Measurements from ENCODE around the gene OSBPL9. TPM values are rescaled to one million over a fixed set of nuclear protein-coding genes. Genes with fewer than 3 reads are reported as not detected.

OSBPL9 gene
- total and polyA plus RNA-seq, 4 donors, result 42.8 to 121 (median 78.8) TPM

DNA sequence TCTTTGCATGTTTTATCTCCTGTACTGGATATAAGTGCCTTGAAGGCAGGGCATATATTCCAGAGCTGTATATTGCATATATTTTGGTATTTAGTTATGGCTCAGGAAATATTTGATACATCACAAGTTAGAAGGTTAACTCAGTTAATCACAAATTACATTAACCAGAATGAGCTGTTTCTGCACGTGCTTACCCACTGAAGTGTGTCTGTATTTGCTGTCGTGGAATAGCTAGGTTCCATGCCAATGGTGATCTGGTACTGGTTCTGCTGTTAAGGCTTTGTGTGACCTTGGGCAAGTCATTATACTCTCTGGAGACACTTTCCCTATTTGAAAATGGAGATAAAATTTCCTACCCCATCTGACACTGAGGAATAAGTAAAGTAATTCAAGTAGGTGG lies 50.7 kb downstream of the OSBPL9 start:
- H3K4me3 ChIP-seq (ENCODE audit: low read length in 2 of 2), result no peak overlapping the region
- peaks cover 8 to 16% of the 10 kb centered on the region in 2 donors for H3K4me1 ChIP-seq (ENCODE audit: control insufficient read depth in 1 of 2, insufficient read depth in 2 of 2, low read length in 2 of 2)
- ATAC-seq (ENCODE audit: low FRiP score), result no peak
- H3K27me3 ChIP-seq (ENCODE audit: control insufficient read depth in 1 of 2, insufficient read depth in 2 of 2, low read length in 1 of 2), result no peaks in the 10 kb centered on the region
- no peak overlapping the region for H3K27ac ChIP-seq (ENCODE audit: low read depth in 1 of 2, low read length in 2 of 2)
- no peak for DNase-seq
- WGBS, 2 donors, result 97% methylated on average over 2 of the region's 2 CpGs
- no peaks in the 10 kb centered on the region for H3K36me3 ChIP-seq (ENCODE audit: control insufficient read depth in 1 of 2, insufficient read depth in 2 of 2, low read length in 1 of 2)
- H3K9me3 ChIP-seq (ENCODE audit: control insufficient read depth, low read length), result no peaks in the 10 kb centered on the region
- intact Hi-C loops (cut with DNase I), result no loop called here

DNA sequence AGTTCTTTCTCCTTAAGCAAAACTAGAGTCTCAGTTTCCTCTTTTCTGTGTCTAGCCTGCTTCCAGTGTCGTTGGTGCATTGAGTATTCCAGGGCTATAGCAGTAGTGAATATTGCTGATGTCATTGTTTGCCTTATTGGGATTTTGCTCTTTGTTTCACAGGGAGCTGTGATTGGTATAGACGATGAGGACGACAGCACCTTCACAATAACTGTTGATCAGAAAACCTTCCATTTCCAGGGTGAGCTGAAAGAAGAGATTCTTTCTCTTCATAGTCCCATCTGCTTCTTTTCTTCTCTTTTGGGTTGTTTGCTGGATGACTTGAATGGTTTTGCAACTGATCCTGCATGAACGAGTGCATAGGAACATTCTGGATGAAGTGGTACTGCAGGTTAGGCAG lies 52.4 kb downstream of the OSBPL9 start:
- H3K27ac ChIP-seq (ENCODE audit: low read depth in 1 of 2, low read length in 2 of 2), result peak overlapping the region in 1 of 2 donors; percentile 6
- peaks cover 6 to 18% of the 10 kb centered on the region in 2 donors for H3K4me1 ChIP-seq (ENCODE audit: control insufficient read depth in 1 of 2, insufficient read depth in 2 of 2, low read length in 2 of 2)
- no peaks in the 10 kb centered on the region for H3K9me3 ChIP-seq (ENCODE audit: control insufficient read depth, low read length)
- DNase-seq (no peak), ATAC-seq (ENCODE audit: low FRiP score) (no peak)
- H3K4me3 ChIP-seq (ENCODE audit: low read length in 2 of 2), result no peak overlapping the region
- no peaks in the 10 kb centered on the region for H3K27me3 ChIP-seq (ENCODE audit: control insufficient read depth in 1 of 2, insufficient read depth in 2 of 2, low read length in 1 of 2)
- intact Hi-C loops (cut with DNase I), result no loop called here
- 41 to 45% methylated on average over 4 of the region's 4 CpGs for WGBS, 2 donors
- H3K36me3 ChIP-seq (ENCODE audit: control insufficient read depth in 1 of 2, insufficient read depth in 2 of 2, low read length in 1 of 2), result peaks cover 0 to 3% of the 10 kb centered on the region in 2 donors

GRCh38 chr1:51669816-51670215 lies 52.9 kb downstream of the OSBPL9 start:
- H3K27ac ChIP-seq (ENCODE audit: low read depth in 1 of 2, low read length in 2 of 2), result peak overlapping the region in 1 of 2 donors; percentile 6
- H3K4me3 ChIP-seq (ENCODE audit: low read length in 2 of 2), result no peak overlapping the region
- intact Hi-C loops (cut with DNase I), result no loop called here
- no peaks in the 10 kb centered on the region for H3K27me3 ChIP-seq (ENCODE audit: control insufficient read depth in 1 of 2, insufficient read depth in 2 of 2, low read length in 1 of 2)
- H3K36me3 ChIP-seq (ENCODE audit: control insufficient read depth in 1 of 2, insufficient read depth in 2 of 2, low read length in 1 of 2), result peaks cover 0 to 3% of the 10 kb centered on the region in 2 donors
- 53 to 56% methylated on average over 2 of the region's 2 CpGs for WGBS, 2 donors
- no peak for DNase-seq
- H3K9me3 ChIP-seq (ENCODE audit: control insufficient read depth, low read length), result no peaks in the 10 kb centered on the region
- ATAC-seq (ENCODE audit: low FRiP score), result no peak
- peaks cover 6 to 18% of the 10 kb centered on the region in 2 donors for H3K4me1 ChIP-seq (ENCODE audit: control insufficient read depth in 1 of 2, insufficient read depth in 2 of 2, low read length in 2 of 2)

DNA sequence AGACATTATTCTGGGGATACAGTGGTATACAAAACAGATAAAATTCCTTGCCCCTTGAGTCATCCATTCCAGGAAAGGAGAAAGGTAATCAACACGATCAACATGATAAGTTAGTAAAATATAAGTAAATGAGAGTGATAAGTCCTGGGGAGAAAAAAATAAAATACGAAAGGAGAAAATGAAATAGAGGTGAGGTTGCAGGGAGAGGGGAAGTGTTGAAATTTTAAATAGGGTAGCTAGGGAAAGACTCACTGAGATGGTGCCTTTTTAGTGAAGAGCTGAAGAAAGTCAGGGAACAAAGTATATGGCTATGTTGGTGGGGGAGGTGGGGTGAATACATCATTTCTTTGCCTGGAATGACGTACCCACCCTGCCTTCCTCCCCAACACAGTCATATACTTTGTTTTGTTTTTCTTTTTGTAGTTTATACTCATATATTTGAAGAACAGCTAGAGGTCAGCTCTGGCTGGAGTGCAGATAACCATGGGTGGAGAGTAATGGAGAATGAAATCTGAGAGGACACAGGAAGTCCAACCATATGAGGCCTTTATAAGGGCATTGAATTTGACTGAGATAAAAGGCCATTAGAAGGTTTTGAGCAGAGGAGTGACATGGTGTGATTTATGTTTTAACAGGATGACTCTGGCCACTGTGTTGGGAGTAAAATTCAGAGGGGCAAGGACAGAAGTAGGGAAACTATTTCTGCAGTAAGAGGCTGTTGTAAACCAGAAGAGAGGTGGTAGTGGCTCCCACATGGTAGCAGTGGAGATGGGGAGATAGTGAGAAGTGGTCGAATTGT lies 54.8 kb downstream of the OSBPL9 start:
- intact Hi-C loops (cut with DNase I), result no loop called here
- 56 to 59% methylated on average over 4 of the region's 4 CpGs for WGBS, 2 donors

DNA sequence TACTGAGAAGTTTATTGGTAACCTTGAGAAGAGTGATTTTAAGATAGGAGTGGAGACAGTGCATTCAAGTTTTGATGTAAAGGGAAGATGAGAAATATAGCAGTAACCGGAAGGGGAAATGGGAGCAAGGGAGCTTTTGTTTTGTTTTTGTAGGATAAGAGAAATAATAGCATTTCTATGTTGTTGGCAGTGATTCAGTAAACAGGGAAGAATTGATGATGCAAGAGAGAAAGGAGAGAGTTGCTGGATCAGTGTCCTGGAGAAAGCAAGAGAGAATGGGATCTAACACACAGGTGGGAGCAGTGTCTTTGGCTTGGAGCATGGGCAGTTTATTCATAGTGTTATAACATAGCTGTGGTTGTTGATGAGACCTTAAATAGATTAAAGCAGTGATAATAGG lies 56.4 kb downstream of the OSBPL9 start:
- peaks cover 2 to 13% of the 10 kb centered on the region in 2 donors for H3K4me1 ChIP-seq (ENCODE audit: control insufficient read depth in 1 of 2, insufficient read depth in 2 of 2, low read length in 2 of 2)
- intact Hi-C loops (cut with DNase I), result no loop called here
- no peak for DNase-seq
- H3K9me3 ChIP-seq (ENCODE audit: control insufficient read depth, low read length), result no peaks in the 10 kb centered on the region
- ATAC-seq (ENCODE audit: low FRiP score), result no peak
- peaks cover 0 to 3% of the 10 kb centered on the region in 2 donors for H3K36me3 ChIP-seq (ENCODE audit: control insufficient read depth in 1 of 2, insufficient read depth in 2 of 2, low read length in 1 of 2)
- H3K4me3 ChIP-seq (ENCODE audit: low read length in 2 of 2), result no peak overlapping the region
- 96 to 100% methylated on average over 1 of the region's 1 CpG for WGBS, 2 donors
- no peak overlapping the region for H3K27ac ChIP-seq (ENCODE audit: low read depth in 1 of 2, low read length in 2 of 2)
- no peaks in the 10 kb centered on the region for H3K27me3 ChIP-seq (ENCODE audit: control insufficient read depth in 1 of 2, insufficient read depth in 2 of 2, low read length in 1 of 2)

More for the DNA sequence above, 54.8 kb downstream of the OSBPL9 start:
- H3K4me3 ChIP-seq (ENCODE audit: low read length in 2 of 2), result no peak overlapping the region
- ATAC-seq (ENCODE audit: low FRiP score) (no peak), DNase-seq (no peak)
- H3K9me3 ChIP-seq (ENCODE audit: control insufficient read depth, low read length), result no peaks in the 10 kb centered on the region
- peaks cover 0 to 3% of the 10 kb centered on the region in 2 donors for H3K36me3 ChIP-seq (ENCODE audit: control insufficient read depth in 1 of 2, insufficient read depth in 2 of 2, low read length in 1 of 2)
- H3K27me3 ChIP-seq (ENCODE audit: control insufficient read depth in 1 of 2, insufficient read depth in 2 of 2, low read length in 1 of 2), result no peaks in the 10 kb centered on the region
- no peak overlapping the region for H3K27ac ChIP-seq (ENCODE audit: low read depth in 1 of 2, low read length in 2 of 2)
- peaks cover 5 to 18% of the 10 kb centered on the region in 2 donors for H3K4me1 ChIP-seq (ENCODE audit: control insufficient read depth in 1 of 2, insufficient read depth in 2 of 2, low read length in 2 of 2)

DNA sequence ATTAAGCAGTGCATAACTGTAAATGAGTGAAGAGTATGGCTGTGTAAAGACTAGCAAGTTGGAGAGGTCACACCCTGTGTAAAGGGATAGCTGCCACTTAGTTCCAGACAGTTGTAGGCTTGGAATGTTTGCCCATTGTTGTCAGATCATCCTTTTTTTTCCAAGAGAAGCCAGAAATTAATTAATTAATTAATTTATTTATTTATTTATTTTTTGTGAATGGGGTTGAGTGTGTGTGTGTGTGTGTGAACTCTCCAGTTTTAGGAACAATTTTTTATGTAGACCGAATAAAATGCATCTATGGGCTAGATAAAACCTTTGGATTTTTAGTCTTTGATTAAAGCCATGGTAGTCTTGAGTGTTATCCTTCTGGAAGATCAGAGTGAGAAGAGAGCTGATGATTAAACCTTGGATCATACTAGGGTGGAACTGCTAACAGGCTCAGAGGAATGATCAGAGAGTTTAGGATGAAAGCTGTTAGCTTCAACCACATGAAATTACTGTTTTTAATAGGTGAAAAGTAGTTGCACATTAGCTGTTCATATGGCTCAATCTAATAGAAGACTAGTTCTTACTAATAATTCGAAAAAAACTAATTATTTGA lies 58.4 kb downstream of the OSBPL9 start:
- Histone ChIP-seq H3K9me3 (ENCODE audit: control insufficient read depth, low read length) (no peaks in the 10 kb centered on the region), H3K36me3 (ENCODE audit: control insufficient read depth in 1 of 2, insufficient read depth in 2 of 2, low read length in 1 of 2) (peaks cover 0 to 3% of the 10 kb centered on the region in 2 donors), H3K27me3 (ENCODE audit: control insufficient read depth in 1 of 2, insufficient read depth in 2 of 2, low read length in 1 of 2) (no peaks in the 10 kb centered on the region), H3K27ac (ENCODE audit: low read depth in 1 of 2, low read length in 2 of 2) (peak overlapping the region in 1 of 2 donors; percentile 10), H3K4me1 (ENCODE audit: control insufficient read depth in 1 of 2, insufficient read depth in 2 of 2, low read length in 2 of 2) (peaks cover 2 to 9% of the 10 kb centered on the region in 2 donors), H3K4me3 (ENCODE audit: low read length in 2 of 2) (no peak overlapping the region)
- DNase-seq, result no peak
- no peak for ATAC-seq (ENCODE audit: low FRiP score)
- intact Hi-C loops (cut with DNase I), result no loop called here
- 95 to 98% methylated on average over 2 of the region's 2 CpGs for WGBS, 2 donors

GRCh38 chr1:51679435-51679834 lies 62.5 kb downstream of the OSBPL9 start:
- H3K27ac ChIP-seq (ENCODE audit: low read depth in 1 of 2, low read length in 2 of 2), result no peak overlapping the region
- ATAC-seq (ENCODE audit: low FRiP score) (no peak), DNase-seq (no peak)
- peaks cover 0 to 2% of the 10 kb centered on the region in 2 donors for H3K4me1 ChIP-seq (ENCODE audit: control insufficient read depth in 1 of 2, insufficient read depth in 2 of 2, low read length in 2 of 2)
- no peaks in the 10 kb centered on the region for H3K36me3 ChIP-seq (ENCODE audit: control insufficient read depth in 1 of 2, insufficient read depth in 2 of 2, low read length in 1 of 2)
- H3K27me3 ChIP-seq (ENCODE audit: control insufficient read depth in 1 of 2, insufficient read depth in 2 of 2, low read length in 1 of 2), result no peaks in the 10 kb centered on the region
- H3K4me3 ChIP-seq (ENCODE audit: low read length in 2 of 2), result no peak overlapping the region
- intact Hi-C loops (cut with DNase I), result no loop called here
- H3K9me3 ChIP-seq (ENCODE audit: control insufficient read depth, low read length), result no peaks in the 10 kb centered on the region

GRCh38 chr1:51684776-51685175 lies 67.9 kb downstream of the OSBPL9 start:
- Histone ChIP-seq H3K4me3 (ENCODE audit: low read length in 2 of 2) (no peak overlapping the region), H3K4me1 (ENCODE audit: control insufficient read depth in 1 of 2, insufficient read depth in 2 of 2, low read length in 2 of 2) (peaks cover 0 to 2% of the 10 kb centered on the region in 2 donors), H3K36me3 (ENCODE audit: control insufficient read depth in 1 of 2, insufficient read depth in 2 of 2, low read length in 1 of 2) (no peaks in the 10 kb centered on the region), H3K27me3 (ENCODE audit: control insufficient read depth in 1 of 2, insufficient read depth in 2 of 2, low read length in 1 of 2) (no peaks in the 10 kb centered on the region), H3K9me3 (ENCODE audit: control insufficient read depth, low read length) (no peaks in the 10 kb centered on the region), H3K27ac (ENCODE audit: low read depth in 1 of 2, low read length in 2 of 2) (no peak overlapping the region)
- WGBS, 2 donors, result 98 to 99% methylated on average over 5 of the region's 5 CpGs
- DNase-seq, result no peak
- no peak for ATAC-seq (ENCODE audit: low FRiP score)
- intact Hi-C loops (cut with DNase I), result loop anchor here in 1 of 2 donors (10.0 kb wide), 1 partner anchor 60 kb away; no protein-coding TSS in a partner anchor

DNA sequence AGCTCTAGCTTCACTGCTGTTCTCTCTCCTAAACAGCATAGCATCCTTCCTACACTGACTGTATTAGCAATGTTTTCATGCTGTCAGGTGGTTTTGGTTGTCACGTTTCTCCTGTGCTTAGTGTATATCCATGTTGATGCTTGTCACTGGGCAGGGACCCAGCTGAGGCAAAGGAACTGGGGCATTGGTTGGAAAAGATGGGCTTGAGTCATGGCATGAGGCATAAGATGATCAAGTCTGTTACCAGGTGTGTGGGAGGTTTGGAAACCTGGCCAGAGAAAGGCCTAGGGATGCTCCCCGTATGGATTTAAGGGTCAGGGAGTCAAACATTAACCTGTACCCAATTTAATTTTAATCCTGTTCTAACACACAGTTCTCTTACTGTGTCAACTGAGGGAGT lies 69.6 kb downstream of the OSBPL9 start:
- peaks cover 0 to 2% of the 10 kb centered on the region in 2 donors for H3K4me1 ChIP-seq (ENCODE audit: control insufficient read depth in 1 of 2, insufficient read depth in 2 of 2, low read length in 2 of 2)
- no peak overlapping the region for H3K4me3 ChIP-seq (ENCODE audit: low read length in 2 of 2)
- no peak for DNase-seq
- no peaks in the 10 kb centered on the region for H3K36me3 ChIP-seq (ENCODE audit: control insufficient read depth in 1 of 2, insufficient read depth in 2 of 2, low read length in 1 of 2)
- no peaks in the 10 kb centered on the region for H3K9me3 ChIP-seq (ENCODE audit: control insufficient read depth, low read length)
- no peak for ATAC-seq (ENCODE audit: low FRiP score)
- no peaks in the 10 kb centered on the region for H3K27me3 ChIP-seq (ENCODE audit: control insufficient read depth in 1 of 2, insufficient read depth in 2 of 2, low read length in 1 of 2)
- 51 to 53% methylated on average over 2 of the region's 2 CpGs for WGBS, 2 donors
- no peak overlapping the region for H3K27ac ChIP-seq (ENCODE audit: low read depth in 1 of 2, low read length in 2 of 2)
- intact Hi-C loops (cut with DNase I), result loop anchor here in 1 of 2 donors (10.0 kb wide), 1 partner anchor 62 kb away; no protein-coding TSS in a partner anchor
